ENCODE data around the gene AGAP9. TPM values are rescaled to one million over a fixed set of nuclear protein-coding genes. Genes with fewer than 3 reads are reported as not detected.

Gene AGAP9
- total RNA-seq, 2 experiments from 2014 or later: 2.7 to 2.8 TPM

DNA sequence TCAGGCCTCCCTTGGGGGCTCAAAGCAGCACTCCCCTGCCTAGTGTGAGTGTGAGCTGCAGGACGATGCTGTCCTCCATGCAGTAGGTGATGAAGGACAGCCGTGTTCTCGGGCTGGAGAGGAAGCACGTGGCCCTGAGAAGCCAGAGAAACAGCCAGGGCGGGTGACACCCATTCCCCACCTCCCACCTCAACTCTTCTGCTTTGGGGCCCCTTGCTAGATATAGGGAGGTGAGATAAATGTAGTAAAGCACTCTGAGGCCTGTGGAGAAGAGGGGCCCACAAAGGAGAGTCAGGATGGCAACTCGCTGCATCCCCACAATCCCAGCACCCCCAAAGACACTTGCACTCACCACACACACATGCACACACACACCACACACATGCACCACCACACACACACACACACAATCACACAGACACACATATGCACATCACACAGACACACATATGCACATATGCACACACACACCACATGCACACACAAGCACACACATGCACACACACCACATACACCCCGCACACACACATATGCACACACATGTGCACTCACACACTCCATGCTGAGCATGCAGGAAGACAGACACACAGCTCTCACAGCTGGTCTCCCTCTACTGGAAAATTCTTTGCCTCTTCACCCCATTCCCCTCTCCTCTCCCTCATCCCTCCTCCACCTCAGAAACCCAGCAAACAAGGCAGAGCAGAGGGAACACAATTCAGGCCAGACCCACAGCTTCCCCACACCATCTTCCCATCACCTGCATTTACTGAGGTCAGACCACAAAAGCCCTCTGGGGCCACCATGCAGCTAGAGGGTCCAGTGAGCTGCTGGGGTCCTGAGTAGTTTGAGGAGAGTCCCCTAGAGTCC, 70.1 kb downstream of the AGAP9 start:
- no peaks in the 10 kb centered on the region for H3K4me1 Mint-ChIP-seq (ENCODE audit: low read depth)
- peaks cover 11% of the 10 kb centered on the region for H3K27me3 Mint-ChIP-seq (ENCODE audit: low read depth)
- ChIA-PET CTCF (no interaction called here), POLR2A (no interaction called here)
- no peak for DNase-seq
- H3K9me3 Mint-ChIP-seq (ENCODE audit: insufficient read depth): no peaks in the 10 kb centered on the region
- no peak overlapping the region for H3K27ac Mint-ChIP-seq
- H3K4me3 Mint-ChIP-seq: no peak overlapping the region
- no peaks in the 10 kb centered on the region for H3K36me3 Mint-ChIP-seq (ENCODE audit: low read depth)
- no peak for ATAC-seq

DNA sequence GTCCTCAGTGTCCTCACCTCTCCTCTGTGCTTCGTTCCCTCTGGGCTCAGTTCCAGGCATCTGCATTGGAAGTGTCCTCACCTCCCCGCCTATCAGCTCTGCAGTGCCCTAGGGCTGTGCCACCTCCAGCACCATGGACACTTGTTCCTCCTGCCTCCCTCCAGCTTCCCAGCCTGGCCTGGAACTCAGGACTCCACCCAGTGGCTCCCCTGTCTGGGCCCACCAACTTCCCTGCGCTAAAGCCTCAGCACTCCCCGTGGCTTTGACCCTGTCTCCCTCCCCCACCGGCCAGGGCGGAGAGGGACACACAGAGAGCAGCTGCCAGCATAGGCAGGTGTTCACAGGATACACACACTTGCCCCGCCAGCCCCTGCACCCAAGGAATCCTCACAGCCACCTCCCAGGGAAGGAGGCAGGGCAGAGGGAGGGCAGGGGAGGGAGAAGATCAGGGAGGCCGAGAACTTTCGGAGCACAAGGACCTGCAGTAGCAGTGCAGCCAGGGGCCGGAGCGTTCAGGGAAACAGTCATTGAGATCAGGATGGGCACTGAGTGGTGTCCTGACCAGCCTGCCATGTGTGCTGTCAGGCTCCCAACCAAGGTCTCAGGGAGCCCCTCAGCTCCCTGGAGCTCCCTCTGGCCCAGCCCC, 70.8 kb downstream of the AGAP9 start:
- H3K4me3 Mint-ChIP-seq: no peak overlapping the region
- ChIA-PET CTCF (no interaction called here), POLR2A (no interaction called here)
- DNase-seq: no peak
- no peaks in the 10 kb centered on the region for H3K4me1 Mint-ChIP-seq (ENCODE audit: low read depth)
- H3K36me3 Mint-ChIP-seq (ENCODE audit: low read depth): no peaks in the 10 kb centered on the region
- ATAC-seq: no peak
- no peak overlapping the region for H3K27ac Mint-ChIP-seq
- no peaks in the 10 kb centered on the region for H3K9me3 Mint-ChIP-seq (ENCODE audit: insufficient read depth)
- peaks cover 11% of the 10 kb centered on the region for H3K27me3 Mint-ChIP-seq (ENCODE audit: low read depth)

DNA sequence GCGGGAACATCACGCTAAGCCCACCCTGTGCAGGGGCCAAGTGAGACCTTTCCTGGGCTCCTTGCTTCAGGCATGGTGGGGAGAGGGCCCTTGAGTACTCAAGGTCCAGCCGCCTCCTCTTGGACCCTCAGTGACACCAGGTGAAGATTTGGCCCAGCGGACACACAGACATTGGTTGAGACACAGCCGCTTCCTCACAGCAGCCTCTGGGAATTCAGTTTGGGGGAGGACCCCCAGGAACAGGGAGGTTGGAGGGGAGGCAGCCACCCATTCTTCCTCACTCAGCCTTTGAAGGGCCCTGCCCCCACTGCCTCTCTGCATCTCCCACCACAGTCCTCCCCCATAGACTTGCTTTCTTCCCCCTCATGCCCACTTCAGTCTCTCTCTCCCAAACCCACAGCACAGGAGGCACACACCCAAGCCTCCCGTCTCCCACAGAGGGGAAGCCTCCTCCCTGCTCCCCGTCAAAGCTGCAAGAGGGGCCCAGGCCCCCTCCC, 71.4 kb downstream of the AGAP9 start:
- ChIA-PET CTCF (no interaction called here), POLR2A (no interaction called here)
- no peak overlapping the region for H3K4me3 Mint-ChIP-seq
- no peak overlapping the region for H3K27ac Mint-ChIP-seq
- ATAC-seq (no peak), DNase-seq (no peak)
- no peaks in the 10 kb centered on the region for H3K36me3 Mint-ChIP-seq (ENCODE audit: low read depth)
- H3K9me3 Mint-ChIP-seq (ENCODE audit: insufficient read depth): no peaks in the 10 kb centered on the region
- H3K27me3 Mint-ChIP-seq (ENCODE audit: low read depth): peaks cover 11% of the 10 kb centered on the region
- no peaks in the 10 kb centered on the region for H3K4me1 Mint-ChIP-seq (ENCODE audit: low read depth)

Other genes with a start within 250 kb of the AGAP9 start
- not detected for gene GDF10, start 223.4 kb downstream of the AGAP9 start, total RNA-seq
- gene GDF2, start 201.2 kb downstream of the AGAP9 start, total RNA-seq: not detected
- not detected for gene RBP3, start 175.3 kb downstream of the AGAP9 start, total RNA-seq
- not detected for gene ZNF488, start 139.3 kb downstream of the AGAP9 start, total RNA-seq
- not detected for gene ANXA8, start 39.5 kb downstream of the AGAP9 start, total RNA-seq
- gene FAM25G, start 31.9 kb downstream of the AGAP9 start, total RNA-seq: not detected
- under 1 TPM; 0.23 to 0.32 TPM for gene SYT15B, start 240.0 kb upstream of the AGAP9 start, total RNA-seq

Measured in activated CD8-positive, alpha-beta T cell treated with anti-CD3 and anti-CD28 coated beads, Interleukin-2, amount 10 ng/mL, durations not matched to agents 7 days and 5 days (primary cell).